ENCODE measurements around the gene PDZD2. TPM values are rescaled to one million over a fixed set of nuclear protein-coding genes. Genes with fewer than 3 reads are reported as not detected.

The PDZD2 gene
- total RNA-seq, 1 donor from 2014 or later: 0.38 TPM

DNA sequence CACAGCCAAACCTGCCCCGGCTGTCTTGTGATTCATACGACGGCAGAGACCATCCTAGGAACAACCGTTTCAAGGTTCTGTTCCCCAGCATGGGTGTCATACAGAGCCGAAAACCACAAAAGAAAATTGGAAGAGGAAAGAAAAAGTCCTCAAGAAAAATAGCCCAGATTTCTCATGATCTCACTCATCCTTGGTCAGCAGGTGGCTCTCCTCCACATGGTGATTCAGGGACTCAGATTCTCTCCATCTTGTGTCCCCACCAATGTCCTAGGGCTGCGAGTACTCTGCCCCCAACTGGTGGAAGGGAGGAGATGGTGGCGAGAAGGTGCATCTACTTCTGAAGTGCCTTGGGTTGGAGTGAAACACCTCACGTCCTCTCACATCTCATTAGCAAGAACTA is 25.6 kb downstream of the PDZD2 start:
- Mint-ChIP-seq H3K9me3 (peaks cover 4% of the 10 kb centered on the region), H3K4me1 (no peaks in the 10 kb centered on the region), H3K27me3 (peaks cover 3% of the 10 kb centered on the region), H3K4me3 (no peak overlapping the region), H3K36me3 (ENCODE audit: low read depth) (no peaks in the 10 kb centered on the region), H3K27ac (no peak overlapping the region)
- ChIA-PET POLR2A (no interaction called here), CTCF (no interaction called here)
- intact Hi-C loops (cut with micrococcal nuclease): no loop called here
- ATAC-seq (ENCODE audit: low read depth): no peak
- no peak for TF ChIP-seq CTCF (IDR thresholded peaks at IDR 0.05)
- DNase-seq: no peak

GRCh38 chr5:31671339-31671741 is 32.4 kb downstream of the PDZD2 start:
- no peaks in the 10 kb centered on the region for H3K4me1 Mint-ChIP-seq
- intact Hi-C loops (cut with micrococcal nuclease): no loop called here
- CTCF ChIA-PET: no interaction called here
- H3K36me3 Mint-ChIP-seq (ENCODE audit: low read depth): no peaks in the 10 kb centered on the region
- H3K9me3 Mint-ChIP-seq: peaks cover 9% of the 10 kb centered on the region
- no peak overlapping the region for H3K4me3 Mint-ChIP-seq
- POLR2A ChIA-PET: no interaction called here
- H3K27ac Mint-ChIP-seq: no peak overlapping the region
- DNase-seq (no peak), ATAC-seq (ENCODE audit: low read depth) (no peak)
- H3K27me3 Mint-ChIP-seq: peaks cover 3% of the 10 kb centered on the region
- TF ChIP-seq CTCF (IDR thresholded peaks at IDR 0.05): no peak

- Mint-ChIP-seq H3K27me3 (no peaks in the 10 kb centered on the region), H3K36me3 (ENCODE audit: low read depth) (no peaks in the 10 kb centered on the region), H3K4me3 (no peak overlapping the region), H3K27ac (no peak overlapping the region), H3K4me1 (no peaks in the 10 kb centered on the region), H3K9me3 (peaks cover 9% of the 10 kb centered on the region)
- intact Hi-C loops (cut with micrococcal nuclease): no loop called here
- POLR2A ChIA-PET: no interaction called here
- ATAC-seq (ENCODE audit: low read depth): no peak
- no peak for TF ChIP-seq CTCF (IDR thresholded peaks at IDR 0.05)
- CTCF ChIA-PET: no interaction called here
- no peak for DNase-seq
Observed at GRCh38 chr5:31674371-31674951, 35.5 kb downstream of the PDZD2 start.

DNA sequence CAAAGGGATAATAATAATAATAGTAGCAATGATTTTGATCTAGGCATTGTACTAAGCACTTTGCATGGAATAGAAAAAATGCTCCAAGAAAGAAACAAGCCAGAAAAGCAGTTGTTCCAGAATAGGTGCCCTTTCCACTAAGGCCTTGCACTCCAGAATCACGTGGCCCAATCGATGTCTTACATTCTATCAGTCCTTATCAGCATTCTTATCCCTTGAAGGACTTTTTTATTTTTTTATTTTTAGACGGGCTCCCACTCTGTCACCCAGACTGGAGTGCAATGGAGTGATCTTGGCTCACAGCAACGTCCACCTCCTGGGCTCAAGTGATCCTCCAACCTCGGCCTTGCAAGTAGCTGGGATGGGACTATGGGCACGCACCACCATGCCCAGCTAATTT is 36.5 kb downstream of the PDZD2 start:
- CTCF ChIA-PET: no interaction called here
- no peak overlapping the region for H3K4me3 Mint-ChIP-seq
- POLR2A ChIA-PET: no interaction called here
- H3K27me3 Mint-ChIP-seq: no peaks in the 10 kb centered on the region
- H3K27ac Mint-ChIP-seq: no peak overlapping the region
- H3K9me3 Mint-ChIP-seq: peaks cover 9% of the 10 kb centered on the region
- no peak for TF ChIP-seq CTCF (IDR thresholded peaks at IDR 0.05)
- intact Hi-C loops (cut with micrococcal nuclease): no loop called here
- ATAC-seq (ENCODE audit: low read depth) (no peak), DNase-seq (no peak)
- H3K36me3 Mint-ChIP-seq (ENCODE audit: low read depth): no peaks in the 10 kb centered on the region
- H3K4me1 Mint-ChIP-seq: no peaks in the 10 kb centered on the region

DNA sequence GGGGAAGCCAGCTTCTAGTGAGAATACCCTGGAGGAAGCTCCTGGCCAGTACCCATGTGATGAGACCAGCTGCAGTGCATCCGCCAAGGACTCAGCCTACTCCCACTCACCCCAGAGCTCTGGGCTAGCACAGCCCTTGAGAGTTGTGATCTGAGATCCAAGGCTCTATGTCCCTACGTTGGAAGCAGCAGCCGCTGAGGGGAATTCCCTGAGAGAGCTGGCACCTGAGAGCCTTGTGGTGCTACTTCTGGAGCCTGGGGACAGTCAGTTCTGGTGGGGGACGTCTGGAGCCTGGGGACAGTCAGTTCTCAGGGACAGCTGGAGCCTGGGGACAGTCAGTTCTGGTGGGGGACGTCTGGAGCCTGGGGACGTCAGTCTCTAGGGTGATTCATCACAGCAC is 39.2 kb downstream of the PDZD2 start:
- ATAC-seq (ENCODE audit: low read depth) (no peak), DNase-seq (no peak)
- Mint-ChIP-seq H3K4me1 (no peaks in the 10 kb centered on the region), H3K36me3 (ENCODE audit: low read depth) (no peaks in the 10 kb centered on the region), H3K27ac (no peak overlapping the region), H3K27me3 (no peaks in the 10 kb centered on the region), H3K9me3 (peaks cover 9% of the 10 kb centered on the region), H3K4me3 (no peak overlapping the region)
- intact Hi-C loops (cut with micrococcal nuclease): no loop called here
- CTCF ChIA-PET: no interaction called here
- no peak for TF ChIP-seq CTCF (IDR thresholded peaks at IDR 0.05)
- POLR2A ChIA-PET: no interaction called here

Measured in activated B cell treated with CpG ODN at 0.5 μM for 24 hours (primary cell).